Activated CD8-positive, alpha-beta memory T cell treated with anti-CD3 and anti-CD28 coated beads, Interleukin-2, amount 50 U/mL, for 24 hours (primary cell): ENCODE data around the gene EVL.

Experiments used
- DNase-seq: peaks from one replicate; pipeline ENCODE4 v3.0.0-alpha.2; 2020; ENCODE audit errors: extremely low read depth

Gene EVL

GRCh38 chr14:100109594-100109955 is 44.4 kb downstream of the EVL start:
- no peak for DNase-seq

- no peak for DNase-seq
These were observed 45.6 kb downstream of the EVL start for GRCh38 chr14:100110816-100111215.

- no peak for DNase-seq
These were observed 46.9 kb downstream of the EVL start for GRCh38 chr14:100111931-100112704.

GRCh38 chr14:100114109-100114765 is 49.0 kb downstream of the EVL start:
- no peak for DNase-seq

DNA sequence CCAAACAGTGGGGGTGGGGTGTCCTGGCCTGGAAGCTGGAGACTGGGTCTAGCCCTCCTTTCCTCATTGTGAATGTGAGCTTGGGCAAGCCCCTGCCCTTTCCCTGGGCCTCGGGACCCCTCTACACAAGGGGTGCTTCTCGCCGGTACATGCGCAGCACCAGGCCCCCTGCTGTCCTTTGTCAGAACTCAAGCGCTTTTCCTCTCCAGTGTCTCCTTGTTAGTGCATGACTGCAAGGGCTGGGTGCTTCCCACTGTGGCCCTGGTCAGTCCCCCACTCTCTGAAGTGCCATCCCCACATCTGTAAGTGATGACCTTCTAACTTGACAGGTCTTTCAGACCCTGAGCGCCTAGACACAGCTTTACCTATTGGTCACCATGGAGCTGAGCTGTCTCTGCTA is 50.0 kb downstream of the EVL start:
- DNase-seq: no peak

GRCh38 chr14:100115726-100116125 is 50.5 kb downstream of the EVL start:
- no peak for DNase-seq

- DNase-seq: no peak
These were observed 50.9 kb downstream of the EVL start for GRCh38 chr14:100116134-100116533.

DNA sequence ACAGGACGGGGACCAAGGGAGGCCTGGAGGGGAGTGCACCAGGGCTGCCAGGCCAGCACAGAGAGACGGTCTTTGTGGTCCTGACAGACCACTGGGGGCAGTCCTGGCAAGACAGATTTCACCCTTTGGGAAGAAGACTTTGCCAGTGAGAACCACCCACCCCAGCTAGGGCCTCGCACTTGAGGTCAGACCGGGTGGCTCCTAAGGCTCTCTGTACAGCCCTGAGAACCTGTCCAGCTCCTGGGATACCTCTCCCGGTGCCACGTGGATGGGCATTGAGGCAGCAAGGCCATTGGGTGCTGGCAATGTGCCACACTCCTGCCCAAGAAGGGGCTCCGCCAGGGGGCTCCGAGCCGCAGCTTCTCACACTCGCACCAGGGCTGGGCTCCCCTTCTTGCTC is 51.8 kb downstream of the EVL start:
- DNase-seq: no peak

DNA sequence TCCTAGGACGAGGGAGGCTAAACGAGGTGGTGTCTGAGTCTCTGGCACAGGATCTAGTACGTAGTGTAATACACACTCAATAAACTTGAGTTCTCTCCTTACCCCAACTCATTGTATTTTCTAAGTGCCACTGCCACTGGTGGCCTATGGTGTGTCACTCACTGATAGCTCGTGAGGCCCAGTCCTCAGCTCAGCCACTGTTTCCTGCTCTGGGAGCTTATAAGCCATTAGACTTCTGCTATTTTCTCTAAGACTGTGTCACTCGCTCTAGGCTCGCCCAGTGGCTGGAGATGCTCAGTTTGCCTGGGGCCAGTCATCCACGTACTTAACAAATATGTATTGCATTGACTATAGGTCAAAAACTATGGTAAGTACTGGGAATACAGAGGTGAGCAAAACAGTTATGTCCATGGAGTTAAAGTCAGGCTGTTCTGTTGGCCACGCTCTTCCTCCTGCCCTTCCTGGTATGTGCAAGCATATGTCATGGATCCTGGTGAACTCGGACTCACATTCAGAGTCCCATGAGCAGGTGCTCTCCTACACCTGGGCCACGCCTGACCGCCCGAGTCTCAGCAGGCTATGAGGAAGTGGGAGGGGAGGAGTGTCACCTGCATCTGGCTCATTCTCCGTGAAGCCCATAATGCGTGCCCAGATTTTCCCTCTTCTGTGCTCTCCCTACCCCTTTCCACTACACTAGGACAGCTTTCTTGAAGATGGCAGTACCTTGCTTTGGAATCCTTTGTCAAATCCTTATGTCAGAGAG is 52.6 kb downstream of the EVL start:
- DNase-seq: no peak

- no peak for DNase-seq
These were observed 53.3 kb downstream of the EVL start for GRCh38 chr14:100118396-100119011.

- no peak for DNase-seq
These were observed 54.0 kb downstream of the EVL start for GRCh38 chr14:100119251-100119650.

GRCh38 chr14:100120522-100121269 is 55.5 kb downstream of the EVL start:
- DNase-seq: no peak

DNA sequence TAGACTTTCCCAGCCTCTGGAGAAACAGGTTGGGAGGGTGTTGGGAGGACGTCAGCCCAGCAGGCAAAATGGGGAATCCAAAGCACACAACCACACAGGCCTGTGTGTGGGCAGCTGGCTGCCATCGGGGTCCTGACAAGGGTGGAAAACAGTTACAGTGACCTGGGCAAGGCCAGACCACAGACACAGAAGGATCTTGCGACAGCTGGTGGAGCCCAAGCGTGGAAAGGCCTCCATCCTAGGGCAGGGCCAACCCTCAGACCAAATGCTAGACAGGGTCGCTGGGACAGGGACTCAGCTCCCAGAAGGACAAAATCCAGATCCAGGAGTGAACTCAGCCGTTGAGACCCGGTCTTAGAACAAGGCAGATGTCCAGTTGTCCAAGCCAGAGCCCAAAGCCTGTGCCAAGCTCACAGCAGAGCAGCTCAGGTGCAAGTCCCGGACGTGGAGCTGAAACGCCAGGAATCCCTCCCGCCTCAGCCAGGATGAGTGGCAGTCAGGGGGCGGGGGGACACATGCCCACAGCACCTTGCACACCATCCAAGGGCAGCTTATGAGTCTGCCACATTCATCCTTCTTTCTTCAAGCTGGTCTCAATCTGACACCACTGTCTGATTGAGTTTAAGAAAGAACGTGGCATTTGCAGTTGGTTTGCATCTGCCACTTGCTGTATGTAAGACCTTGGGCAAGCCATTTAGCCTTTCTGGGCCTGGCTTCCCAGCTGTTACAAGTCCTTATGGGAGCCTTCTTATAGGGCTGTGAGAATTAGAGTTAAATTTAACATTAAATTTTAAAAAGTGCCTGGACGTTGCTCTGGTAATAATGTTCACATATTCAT is 56.6 kb downstream of the EVL start:
- no peak for DNase-seq

GRCh38 chr14:100122481-100123223 is 57.4 kb downstream of the EVL start:
- DNase-seq: no peak

DNA sequence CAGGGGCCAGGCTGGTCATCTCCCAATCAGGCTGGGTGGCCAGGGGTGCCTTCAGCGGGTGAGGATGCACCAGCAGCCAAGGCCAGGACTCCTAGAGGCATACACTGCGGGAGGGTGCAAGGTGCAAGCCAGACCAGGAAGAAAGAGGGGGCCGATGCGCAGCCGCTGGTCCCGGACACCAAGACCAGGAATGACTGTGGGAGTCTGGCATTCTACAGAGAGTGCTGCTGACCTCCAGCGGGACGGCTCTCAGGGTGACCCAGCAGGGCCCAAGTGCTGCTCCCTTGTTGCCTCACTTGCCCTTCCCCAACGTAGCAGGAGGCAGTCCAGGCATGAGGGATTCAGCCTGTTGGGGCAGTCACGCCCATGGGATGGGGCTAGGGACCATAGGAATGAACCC is 58.4 kb downstream of the EVL start:
- DNase-seq: no peak

- no peak for DNase-seq
These were observed 59.4 kb downstream of the EVL start for GRCh38 chr14:100124551-100125088.

DNA sequence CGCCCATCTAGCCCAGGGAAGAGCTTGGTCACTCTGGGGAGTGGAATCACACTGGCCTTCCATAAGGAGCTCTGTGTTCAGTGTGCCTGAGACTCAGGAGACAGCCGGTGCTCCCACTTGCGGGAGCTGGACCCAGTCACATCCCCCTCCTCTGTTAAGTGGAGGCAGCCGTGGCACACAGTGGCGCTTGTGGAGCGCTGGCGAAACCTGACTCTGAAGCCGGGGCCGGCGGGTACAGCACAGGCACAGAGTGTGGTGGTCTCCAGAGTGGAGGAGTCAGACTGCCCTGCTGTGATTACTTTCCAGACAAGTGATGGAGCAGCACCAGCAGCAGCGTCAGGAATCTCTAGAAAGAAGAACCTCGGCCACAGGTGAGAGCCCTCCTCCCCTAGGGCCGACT is 61.2 kb downstream of the EVL start:
- DNase-seq: no peak

- DNase-seq: no peak
These were observed 62.7 kb downstream of the EVL start for GRCh38 chr14:100127853-100128455.

DNA sequence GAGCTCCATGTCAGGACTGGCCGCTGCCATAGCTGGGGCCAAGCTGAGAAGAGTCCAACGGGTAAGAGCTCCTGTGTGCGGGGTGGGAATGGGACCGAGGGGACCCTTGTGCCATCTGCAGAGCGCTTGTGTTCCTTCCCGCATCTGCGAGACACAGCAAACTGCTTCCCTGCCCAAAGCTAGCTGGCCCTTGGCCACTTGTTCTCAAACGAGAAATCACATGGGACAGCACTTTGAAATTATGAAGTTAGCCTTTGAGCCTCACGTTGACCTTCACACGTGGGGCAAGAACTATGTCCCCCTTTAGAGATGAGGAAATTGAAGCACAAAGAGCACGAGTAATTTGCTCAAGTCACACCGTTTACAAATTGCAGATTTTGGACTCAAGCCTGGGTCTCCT is 63.5 kb downstream of the EVL start:
- DNase-seq: no peak
